HG03064 (cell line): ENCODE data around the gene NKX2-2.

ENCODE experiments used
- ATAC-seq: cut with Tn5 transposase; IDR thresholded peaks from one replicate; pipeline ENCODE4 v1.9.1; 2021; ENCODE audit warnings: low read depth; ENCODE audit not compliant: unreplicated experiment

Gene NKX2-2

DNA sequence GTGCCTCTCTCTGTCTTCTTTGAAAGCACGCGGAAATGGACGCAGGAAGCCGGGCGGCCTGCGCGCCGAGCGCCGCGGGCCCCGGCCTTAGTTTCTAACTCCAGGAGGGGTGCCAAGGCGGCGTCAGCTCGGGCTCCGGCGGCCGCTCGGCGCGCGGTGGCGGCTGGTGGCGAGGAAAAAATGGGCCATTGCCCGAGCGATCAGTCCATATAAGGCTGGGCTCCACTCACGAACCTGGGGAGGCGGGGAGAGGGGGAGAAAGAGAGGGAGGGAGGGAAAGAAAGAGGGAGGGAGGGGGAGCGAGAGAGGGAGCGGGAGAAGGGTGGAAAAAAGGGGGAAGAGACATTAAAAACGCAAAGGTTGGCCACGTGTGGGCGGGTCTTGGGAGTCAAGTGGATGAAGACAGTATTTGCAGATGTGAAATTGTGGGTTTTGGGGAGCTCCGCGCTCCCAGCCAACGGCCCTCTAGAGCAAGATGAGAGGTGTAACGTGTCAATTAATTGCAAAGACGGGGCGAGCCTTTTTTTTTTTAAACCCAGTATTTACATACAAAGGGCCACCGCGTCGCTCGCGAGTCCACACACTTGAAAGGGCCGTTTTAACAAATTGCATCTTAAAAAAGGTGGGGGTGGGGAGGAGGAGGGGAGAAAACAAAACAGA is at the start of gene NKX2-2:
TSS of gene NKX2-2 (minus strand) at position 184 of the 660 bp plus-strand sequence. CDS start 395 bp downstream, outside the sequence.
- ATAC-seq, result no peak

- ATAC-seq, result no peak
These were observed 48.8 kb upstream of the NKX2-2 start for GRCh38 chr20:21562656-21563055.

DNA sequence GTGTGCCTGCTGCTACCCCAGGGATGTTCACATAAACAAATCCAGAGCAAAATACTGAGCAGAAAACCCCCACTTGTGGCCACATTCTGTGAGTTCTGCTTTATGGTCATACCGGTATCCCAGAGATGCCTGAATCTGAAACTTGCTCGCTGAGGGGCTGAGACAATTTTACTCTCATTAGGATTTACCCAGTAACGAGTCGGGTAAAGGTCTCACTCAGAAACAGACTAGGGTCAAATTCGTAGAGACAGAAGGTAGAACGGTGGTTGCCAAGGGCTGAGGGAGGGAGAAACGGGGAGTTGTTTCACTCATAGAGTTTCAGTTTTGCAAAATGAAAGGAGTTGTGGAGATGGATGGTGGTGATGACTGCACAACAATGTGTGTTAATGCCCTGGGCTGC is 45.4 kb upstream of the NKX2-2 start:
- ATAC-seq, result no peak

DNA sequence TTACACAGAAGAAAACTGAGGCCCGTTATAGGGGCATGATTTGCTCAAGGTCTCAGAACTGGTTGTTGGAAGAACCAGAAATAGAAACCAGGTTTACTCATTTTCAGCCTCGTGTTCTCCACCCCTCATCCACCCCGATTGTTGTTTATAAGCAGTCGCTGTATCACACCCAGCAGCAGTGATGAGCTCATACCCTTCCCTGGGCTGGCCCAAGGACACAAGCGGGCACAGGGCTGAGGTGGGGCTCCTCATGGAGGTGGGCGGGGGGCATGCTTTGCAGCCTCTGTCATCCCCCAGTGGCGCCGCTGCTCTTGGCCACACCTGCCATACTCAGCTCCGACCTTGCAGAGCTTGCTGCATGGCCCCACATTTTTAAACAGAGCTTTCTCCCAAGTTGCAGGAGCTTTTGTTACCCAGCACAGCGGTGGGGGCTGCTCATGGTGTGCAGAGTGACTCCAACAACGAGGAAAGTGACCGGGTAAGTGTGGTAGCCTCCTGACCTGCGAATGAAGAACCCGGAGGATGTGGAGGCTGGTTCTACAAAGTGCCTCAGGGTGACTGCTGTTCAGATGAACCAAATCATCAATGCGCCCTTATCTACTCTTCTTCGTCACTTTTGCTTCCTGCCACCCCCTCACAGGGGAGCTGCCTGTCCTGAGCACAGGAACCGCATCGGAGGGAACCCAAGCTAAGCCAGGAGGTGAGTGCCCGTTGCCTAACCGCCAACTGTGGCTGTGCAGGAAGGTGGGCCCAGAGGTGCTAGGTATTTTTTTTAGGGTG is 43.6 kb upstream of the NKX2-2 start:
- no peak for ATAC-seq

GRCh38 chr20:21556398-21556797 is 42.5 kb upstream of the NKX2-2 start:
- no peak for ATAC-seq

DNA sequence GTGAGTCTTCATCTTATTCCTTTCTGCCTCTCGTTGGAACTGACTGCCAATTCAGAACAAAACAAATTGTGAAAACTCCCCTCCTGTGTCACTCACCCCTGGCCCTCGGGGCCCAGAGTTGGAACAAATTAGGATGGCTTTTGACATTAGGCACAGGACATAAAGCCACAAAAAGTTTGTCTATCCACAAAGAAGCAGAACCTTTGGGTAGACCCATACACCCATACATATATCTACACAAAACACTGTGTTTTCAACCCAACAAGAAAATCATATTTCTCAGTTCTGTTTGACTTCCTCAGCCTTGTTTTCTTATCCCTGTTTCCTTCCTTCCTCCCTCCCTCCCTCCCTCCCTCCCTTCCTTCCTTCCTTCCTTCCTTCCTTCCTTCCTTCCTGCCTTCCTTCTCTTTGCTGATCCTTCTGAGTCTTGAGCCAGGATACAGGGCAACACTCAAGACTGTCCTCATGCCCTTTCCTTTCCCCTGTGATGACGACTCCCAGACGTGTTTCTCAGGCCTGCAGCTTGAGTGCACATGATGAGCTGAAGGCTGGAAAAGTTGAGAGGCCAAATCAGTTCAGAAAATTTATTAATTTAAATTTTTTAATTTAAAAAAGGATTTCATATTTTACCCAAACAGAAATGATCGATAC is 41.7 kb upstream of the NKX2-2 start:
- no peak for ATAC-seq

DNA sequence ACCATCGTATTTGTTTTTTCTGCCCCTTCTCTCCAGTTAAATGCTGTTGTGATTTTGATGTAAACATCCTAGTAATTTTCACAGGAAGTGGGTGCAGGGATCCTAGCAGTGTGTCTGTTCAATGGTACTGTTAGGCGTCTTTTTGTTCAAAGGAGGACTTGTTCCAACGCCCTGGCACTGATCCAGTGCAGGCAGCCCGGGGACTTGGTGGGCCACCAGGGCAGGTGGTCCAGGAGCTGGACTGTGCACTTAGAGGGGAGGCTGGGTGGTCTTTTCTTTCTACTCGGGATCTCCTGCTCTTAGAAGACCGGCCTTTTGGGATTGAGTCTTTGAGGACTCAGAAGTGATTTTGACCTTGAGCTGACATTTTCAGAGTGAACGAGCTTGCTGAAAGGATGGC is 41.1 kb upstream of the NKX2-2 start:
- ATAC-seq, result no peak

DNA sequence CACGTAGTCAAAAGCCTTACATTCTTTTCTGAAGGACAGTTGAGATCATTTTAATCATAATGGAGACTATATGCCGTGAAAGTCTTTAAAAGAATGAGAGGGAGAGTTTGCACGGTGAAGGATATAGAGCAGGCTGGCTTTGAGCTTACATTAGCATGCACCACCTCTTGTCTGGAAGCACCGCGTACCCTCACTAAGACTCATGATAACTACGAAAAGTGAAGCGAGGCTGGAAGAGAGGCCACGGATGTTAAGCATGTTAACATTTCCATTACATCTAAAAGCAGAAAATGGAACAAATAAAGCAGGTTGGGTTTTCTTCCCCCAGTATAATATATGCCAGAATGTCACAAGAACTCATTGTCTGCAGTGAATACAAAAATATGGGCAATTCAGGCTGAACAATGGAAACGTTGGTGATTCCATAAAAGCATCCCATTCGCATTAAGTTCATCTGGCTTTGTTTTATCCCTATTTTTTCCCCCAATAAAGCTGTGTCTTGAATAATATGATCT is 40.6 kb upstream of the NKX2-2 start:
- ATAC-seq, result no peak

DNA sequence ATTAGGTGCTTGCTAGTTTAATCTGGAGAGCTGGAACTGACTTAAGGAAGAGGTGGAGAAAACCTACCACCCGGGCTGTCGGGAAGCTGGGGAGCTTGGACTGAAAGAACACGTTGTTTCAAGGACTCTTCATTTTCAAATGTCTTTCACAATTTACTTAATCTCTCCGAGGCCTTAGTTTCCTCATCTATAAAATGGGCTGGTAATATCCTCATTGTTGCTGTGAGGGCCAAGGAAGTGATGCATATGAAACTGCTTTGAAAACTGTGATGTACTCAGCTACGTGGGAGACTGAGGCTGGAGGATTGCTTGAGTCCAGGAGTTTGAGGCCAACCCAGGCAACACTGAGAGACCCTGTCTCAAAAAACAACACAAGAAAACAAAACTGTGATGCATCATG is 36.7 kb upstream of the NKX2-2 start:
- no peak for ATAC-seq

DNA sequence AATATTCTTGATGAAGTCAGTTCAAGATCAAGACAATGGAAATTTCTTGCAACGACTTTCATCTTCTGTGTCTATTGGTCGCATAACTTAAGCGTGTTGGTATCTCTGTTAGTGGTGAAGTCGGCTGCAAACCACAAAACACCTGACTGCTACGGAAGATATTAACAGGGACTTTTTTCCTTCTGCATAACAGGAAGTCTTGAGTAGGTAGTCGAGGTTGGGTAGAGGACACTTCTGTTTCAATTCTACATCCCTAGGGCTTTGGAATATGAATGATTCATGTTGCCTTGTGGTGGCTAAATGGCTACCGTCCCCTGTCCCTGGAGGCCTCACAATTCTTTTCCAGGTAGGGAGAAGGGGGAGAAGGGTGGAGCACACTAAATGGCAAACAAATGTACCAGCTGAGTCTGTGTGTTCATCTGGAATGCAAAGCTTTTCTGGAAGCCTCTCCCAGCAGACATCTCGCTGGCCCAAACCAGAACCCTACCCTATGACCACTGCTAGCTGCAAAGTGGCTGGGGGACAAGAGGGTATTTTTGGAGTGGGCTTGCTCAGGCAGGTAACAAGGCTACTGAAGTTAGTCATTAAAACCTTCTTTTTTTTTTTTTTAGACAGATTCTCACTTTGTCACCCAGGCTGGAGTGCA is 34.6 kb upstream of the NKX2-2 start:
- no peak for ATAC-seq

- no peak for ATAC-seq
These were observed 32.5 kb upstream of the NKX2-2 start for GRCh38 chr20:21546355-21546754.

- ATAC-seq, result no peak
These were observed 25.6 kb upstream of the NKX2-2 start for GRCh38 chr20:21539512-21539911.

DNA sequence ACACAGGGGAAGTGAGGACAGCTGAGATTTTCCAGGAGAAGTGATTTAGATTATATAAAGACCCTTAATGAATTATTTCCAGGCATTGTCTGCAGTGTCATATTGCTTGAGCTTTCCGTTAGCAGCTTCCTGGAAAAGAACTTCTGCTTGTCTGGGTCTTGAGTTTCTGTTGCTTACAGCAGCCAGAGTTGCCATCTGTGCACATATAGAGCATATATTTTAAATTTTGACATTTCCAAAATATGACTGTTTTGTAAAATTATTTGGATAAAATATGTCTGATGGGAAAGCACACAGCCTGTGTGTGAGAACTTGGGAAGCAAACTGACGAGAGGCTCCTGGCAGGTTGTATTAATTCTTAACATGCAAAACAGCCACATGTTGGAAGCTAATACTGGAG is 21.0 kb upstream of the NKX2-2 start:
- no peak for ATAC-seq

GRCh38 chr20:21534453-21534852 is 20.6 kb upstream of the NKX2-2 start:
- no peak for ATAC-seq

DNA sequence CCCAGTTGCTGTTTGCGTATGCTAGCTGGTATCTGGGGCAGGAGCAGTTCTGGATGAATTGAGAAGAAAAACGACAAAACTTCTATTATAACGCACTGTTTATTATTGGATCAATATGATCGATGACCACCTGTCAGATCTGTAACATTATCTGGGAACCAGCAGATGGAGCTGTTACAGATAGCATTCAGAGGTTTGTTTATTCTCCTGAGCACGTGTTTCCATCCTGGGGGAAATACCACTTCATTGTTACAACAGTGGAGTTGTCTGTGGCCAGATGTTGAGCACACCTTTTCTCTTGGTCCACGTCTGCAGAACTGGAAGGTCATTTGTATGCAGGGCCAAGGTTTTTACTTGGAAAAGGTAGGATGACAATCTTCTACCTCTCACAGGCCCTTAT is 16.0 kb upstream of the NKX2-2 start:
- ATAC-seq, result no peak

- no peak for ATAC-seq
These were observed 15.0 kb upstream of the NKX2-2 start for GRCh38 chr20:21528870-21529269.

GRCh38 chr20:21527908-21528307 is 14.0 kb upstream of the NKX2-2 start:
- ATAC-seq, result no peak

DNA sequence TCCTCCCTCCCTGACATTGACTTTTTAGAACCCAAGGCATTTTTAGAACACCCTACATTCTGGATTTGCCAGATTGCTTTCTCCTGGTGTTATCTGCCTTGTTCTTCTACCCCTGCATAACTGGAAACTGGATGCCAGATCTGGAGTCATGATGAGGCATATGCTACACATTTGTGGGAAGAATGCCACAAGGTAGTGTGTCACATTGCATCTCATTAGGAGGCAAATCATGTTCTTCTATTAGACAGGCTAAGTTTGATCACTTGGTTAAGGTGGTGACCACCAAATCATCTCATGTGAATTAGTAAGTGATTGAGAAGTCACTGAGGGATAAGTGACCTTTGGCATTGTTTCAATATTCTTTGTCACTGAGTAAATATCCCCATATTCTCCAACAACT is 12.9 kb upstream of the NKX2-2 start:
- no peak for ATAC-seq

GRCh38 chr20:21523895-21524294 is 10.0 kb upstream of the NKX2-2 start:
- ATAC-seq, result no peak

GRCh38 chr20:21523281-21523868 is 9.5 kb upstream of the NKX2-2 start:
- ATAC-seq, result no peak
